Gastroesophageal sphincter (tissue), 3 donors: ENCODE results near the gene BCAR3.

ENCODE experiments used
- POLR2AphosphoS5 ChIP-seq: sonication (generic); formaldehyde crosslinking; IDR thresholded peaks from one replicate; pipeline ENCODE4 v1.6.1; 2017; ENCODE audit warnings: antibody characterized with exemption
- TF ChIP-seq, protein P1 (sequence below), 4 experiments: fragments of 200-600 bp in 2 of 4; fragments of 450-650 bp in 2 of 4; sonication (generic) in 1 of 4; IDR thresholded peaks; one replicate each; pipeline ENCODE4 v1.5.1; 2017 to 2019; ENCODE audit warnings: antibody characterized with exemption in 4 of 4, mild to moderate bottlenecking in 2 of 4, moderate library complexity in 2 of 4

GRCh38 chr1:93667642-93668041 lies 14.0 kb downstream of the BCAR3 start:
- TF ChIP-seq, protein P1, sequence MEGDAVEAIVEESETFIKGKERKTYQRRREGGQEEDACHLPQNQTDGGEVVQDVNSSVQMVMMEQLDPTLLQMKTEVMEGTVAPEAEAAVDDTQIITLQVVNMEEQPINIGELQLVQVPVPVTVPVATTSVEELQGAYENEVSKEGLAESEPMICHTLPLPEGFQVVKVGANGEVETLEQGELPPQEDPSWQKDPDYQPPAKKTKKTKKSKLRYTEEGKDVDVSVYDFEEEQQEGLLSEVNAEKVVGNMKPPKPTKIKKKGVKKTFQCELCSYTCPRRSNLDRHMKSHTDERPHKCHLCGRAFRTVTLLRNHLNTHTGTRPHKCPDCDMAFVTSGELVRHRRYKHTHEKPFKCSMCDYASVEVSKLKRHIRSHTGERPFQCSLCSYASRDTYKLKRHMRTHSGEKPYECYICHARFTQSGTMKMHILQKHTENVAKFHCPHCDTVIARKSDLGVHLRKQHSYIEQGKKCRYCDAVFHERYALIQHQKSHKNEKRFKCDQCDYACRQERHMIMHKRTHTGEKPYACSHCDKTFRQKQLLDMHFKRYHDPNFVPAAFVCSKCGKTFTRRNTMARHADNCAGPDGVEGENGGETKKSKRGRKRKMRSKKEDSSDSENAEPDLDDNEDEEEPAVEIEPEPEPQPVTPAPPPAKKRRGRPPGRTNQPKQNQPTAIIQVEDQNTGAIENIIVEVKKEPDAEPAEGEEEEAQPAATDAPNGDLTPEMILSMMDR (IDR thresholded peaks at IDR 0.05): no peak
- TF ChIP-seq POLR2AphosphoS5: no peak
